Loucy (cell line): Measurements from ENCODE around the gene CDYL2.

Experiments used
- H2AFZ ChIP-seq: fragments of 200-600 bp; sonication (generic); 2 replicates; pipeline ENCODE4 v1.6.0; 2016; ENCODE audit warnings: antibody characterized with exemption, mild to moderate bottlenecking, low read length, moderate library complexity
- H3F3A ChIP-seq: fragments of 200-600 bp; 2 replicates; pipeline ENCODE4 v1.6.0; 2016; ENCODE audit warnings: antibody characterized with exemption, low read depth, mild to moderate bottlenecking
- H3K27me3 ChIP-seq: fragments of 200-600 bp; sonication (generic); 2 replicates; pipeline ENCODE4 v1.6.1; 2014; ENCODE audit warnings: low read length, mild to moderate bottlenecking; ENCODE audit not compliant: insufficient read depth, poor library complexity, severe bottlenecking
- H3K36me3 ChIP-seq: fragments of 200-600 bp; sonication (generic); 2 replicates; pipeline ENCODE4 v1.6.1; 2016; ENCODE audit warnings: low read length; ENCODE audit not compliant: insufficient read depth
- H3K4me1 ChIP-seq: fragments of 200-600 bp; sonication (generic); 2 replicates; pipeline ENCODE4 v1.5.1; 2014; ENCODE audit warnings: low read length, mild to moderate bottlenecking; ENCODE audit not compliant: insufficient read depth, poor library complexity, severe bottlenecking
- H3K4me2 ChIP-seq: fragments of 200-600 bp; sonication (generic); 2 replicates; pipeline ENCODE4 v1.6.0; 2014; ENCODE audit warnings: antibody characterized with exemption, low read length, low read depth, mild to moderate bottlenecking; ENCODE audit not compliant: poor library complexity, severe bottlenecking
- H3K4me3 ChIP-seq: fragments of 200-600 bp; sonication (generic); 2 replicates; pipeline ENCODE4 v1.5.1; 2014; ENCODE audit warnings: low read length, mild to moderate bottlenecking, mixed read lengths; ENCODE audit not compliant: poor library complexity, severe bottlenecking
- H3K79me2 ChIP-seq: fragments of 200-600 bp; sonication (generic); 2 replicates; pipeline ENCODE4 v1.6.1; 2014; ENCODE audit warnings: low read length; ENCODE audit not compliant: insufficient read depth
- H3K9ac ChIP-seq: fragments of 200-600 bp; sonication (generic); 2 replicates; pipeline ENCODE4 v1.6.0; 2014; ENCODE audit warnings: mild to moderate bottlenecking, low read depth, low read length, moderate library complexity; ENCODE audit not compliant: poor library complexity, severe bottlenecking
- H3K9me2 ChIP-seq: fragments of 200-600 bp; sonication (generic); replicated peaks from 2 replicates; pipeline ENCODE4 v1.6.1; 2016; ENCODE audit warnings: low read depth, low read length, mixed read lengths
- H3K9me3 ChIP-seq: fragments of 200-600 bp; sonication (generic); 2 replicates; pipeline ENCODE4 v1.6.1; 2014; ENCODE audit warnings: mild to moderate bottlenecking, antibody characterized with exemption, low read length, low read depth; ENCODE audit not compliant: insufficient read depth
- H4K20me1 ChIP-seq: fragments of 200-600 bp; sonication (generic); 2 replicates; pipeline ENCODE4 v1.6.0; 2014; ENCODE audit warnings: antibody characterized with exemption, low read length, mild to moderate bottlenecking; ENCODE audit not compliant: insufficient read depth, poor library complexity, severe bottlenecking
- EZH2phosphoT487 ChIP-seq: fragments of 200-600 bp; IDR thresholded peaks from 2 replicates; pipeline ENCODE4 v1.6.1; 2018; ENCODE audit warnings: antibody characterized with exemption, mild to moderate bottlenecking, moderate library complexity, borderline replicate concordance
- TF ChIP-seq, protein P1 (sequence below): fragments of 200-600 bp; sonication (generic); conservative IDR thresholded peaks from 2 replicates; pipeline ENCODE4 v1.5.1; 2014; ENCODE audit warnings: mild to moderate bottlenecking, antibody characterized with exemption, low read length

CDYL2 gene

DNA sequence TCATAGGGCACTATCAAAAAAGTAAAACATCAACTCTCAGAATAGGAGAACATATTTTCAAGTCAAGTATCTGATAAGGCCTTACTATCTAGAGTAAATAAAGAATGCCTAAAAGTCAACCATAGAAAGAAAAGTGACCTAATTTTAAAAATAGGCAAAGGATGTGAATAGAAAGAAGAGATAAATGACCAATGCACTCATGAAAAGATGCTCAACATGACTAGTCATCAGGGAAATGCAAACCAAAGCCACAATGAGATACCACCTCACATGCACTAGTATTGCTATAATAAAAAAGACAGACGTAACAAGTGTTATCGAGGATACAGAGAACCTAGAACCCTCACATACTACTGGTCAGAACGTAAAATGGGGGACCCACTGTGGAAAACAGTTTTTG lies 172.8 kb downstream of the CDYL2 start:
- no peak overlapping the region for H3K4me2 ChIP-seq

DNA sequence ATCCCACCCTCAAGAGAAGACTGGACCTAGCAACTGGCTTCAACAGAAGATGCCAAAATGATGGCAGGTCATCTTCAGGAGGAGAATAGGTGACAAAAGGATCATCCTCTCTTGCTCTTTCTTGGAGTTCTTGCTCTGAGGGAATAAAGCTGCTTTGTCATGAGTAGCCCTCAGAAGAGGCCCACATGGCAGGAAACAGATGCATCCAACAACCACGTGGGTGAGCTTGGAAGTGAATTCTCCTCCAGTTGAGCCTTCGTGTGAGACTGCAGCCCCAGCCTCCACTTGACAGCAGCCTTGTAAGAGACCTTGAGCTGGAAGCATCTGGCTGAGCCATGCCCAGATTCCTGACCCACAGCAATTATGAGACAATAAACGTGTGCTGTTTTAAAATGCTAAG lies 176.1 kb downstream of the CDYL2 start:
- H3K79me2 ChIP-seq = peaks cover 5% of the 10 kb centered on the region; the same call in 1 of the 2 replicates
- H3K36me3 ChIP-seq = peaks cover 66% of the 10 kb centered on the region
- TF ChIP-seq EZH2phosphoT487 = no peak
- TF ChIP-seq, protein P1, sequence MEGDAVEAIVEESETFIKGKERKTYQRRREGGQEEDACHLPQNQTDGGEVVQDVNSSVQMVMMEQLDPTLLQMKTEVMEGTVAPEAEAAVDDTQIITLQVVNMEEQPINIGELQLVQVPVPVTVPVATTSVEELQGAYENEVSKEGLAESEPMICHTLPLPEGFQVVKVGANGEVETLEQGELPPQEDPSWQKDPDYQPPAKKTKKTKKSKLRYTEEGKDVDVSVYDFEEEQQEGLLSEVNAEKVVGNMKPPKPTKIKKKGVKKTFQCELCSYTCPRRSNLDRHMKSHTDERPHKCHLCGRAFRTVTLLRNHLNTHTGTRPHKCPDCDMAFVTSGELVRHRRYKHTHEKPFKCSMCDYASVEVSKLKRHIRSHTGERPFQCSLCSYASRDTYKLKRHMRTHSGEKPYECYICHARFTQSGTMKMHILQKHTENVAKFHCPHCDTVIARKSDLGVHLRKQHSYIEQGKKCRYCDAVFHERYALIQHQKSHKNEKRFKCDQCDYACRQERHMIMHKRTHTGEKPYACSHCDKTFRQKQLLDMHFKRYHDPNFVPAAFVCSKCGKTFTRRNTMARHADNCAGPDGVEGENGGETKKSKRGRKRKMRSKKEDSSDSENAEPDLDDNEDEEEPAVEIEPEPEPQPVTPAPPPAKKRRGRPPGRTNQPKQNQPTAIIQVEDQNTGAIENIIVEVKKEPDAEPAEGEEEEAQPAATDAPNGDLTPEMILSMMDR = no peak
- H3K9me3 ChIP-seq = peaks cover 11% of the 10 kb centered on the region; the same call in 1 of the 2 replicates
- H3K9me2 ChIP-seq = no peaks in the 10 kb centered on the region
- no peaks in the 10 kb centered on the region for H3F3A ChIP-seq
- no peak overlapping the region for H2AFZ ChIP-seq
- no peak overlapping the region for H3K4me2 ChIP-seq
- no peak overlapping the region for H3K9ac ChIP-seq
- no peaks in the 10 kb centered on the region for H3K27me3 ChIP-seq
- no peaks in the 10 kb centered on the region for H4K20me1 ChIP-seq
- peaks cover 10% of the 10 kb centered on the region for H3K4me1 ChIP-seq
- H3K4me3 ChIP-seq = no peak overlapping the region

More for the DNA sequence above, 172.8 kb downstream of the CDYL2 start:
- H3K4me1 ChIP-seq = no peaks in the 10 kb centered on the region
- no peak overlapping the region for H3K9ac ChIP-seq
- H3K9me2 ChIP-seq = no peaks in the 10 kb centered on the region
- H3F3A ChIP-seq = no peaks in the 10 kb centered on the region
- H3K36me3 ChIP-seq = peaks cover 55% of the 10 kb centered on the region
- H3K4me3 ChIP-seq = no peak overlapping the region
- H3K79me2 ChIP-seq = peaks cover 16% of the 10 kb centered on the region; the same call in 1 of the 2 replicates
- no peak overlapping the region for H2AFZ ChIP-seq
- peaks cover 11% of the 10 kb centered on the region; the same call in 1 of the 2 replicates for H3K9me3 ChIP-seq
- H3K27me3 ChIP-seq = no peaks in the 10 kb centered on the region
- TF ChIP-seq EZH2phosphoT487 = no peak
- TF ChIP-seq, protein P1 = no peak
- no peaks in the 10 kb centered on the region for H4K20me1 ChIP-seq

DNA sequence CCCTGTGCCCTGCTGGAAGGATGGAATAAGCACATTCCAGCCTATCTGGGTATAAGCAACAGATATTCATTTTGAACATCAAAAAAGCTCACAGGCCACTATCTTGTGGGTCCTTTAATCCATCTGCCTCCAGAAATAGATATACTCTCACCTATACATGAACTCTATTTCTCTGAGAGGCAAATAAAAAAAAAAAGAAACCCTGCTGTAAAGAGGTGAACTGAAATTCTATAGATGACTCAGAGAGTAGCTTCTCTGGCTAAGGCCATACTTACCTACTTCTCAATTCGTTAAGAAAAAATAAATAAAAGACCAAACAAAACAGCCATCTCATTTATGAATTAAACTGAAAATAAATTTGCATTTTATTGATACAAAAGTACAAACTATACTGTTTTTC lies 177.3 kb downstream of the CDYL2 start:
- Histone ChIP-seq H3K27me3 (no peaks in the 10 kb centered on the region), H3K4me2 (no peak overlapping the region), H3K9me3 (peaks cover 11% of the 10 kb centered on the region; the same call in 1 of the 2 replicates), H4K20me1 (no peaks in the 10 kb centered on the region), H3K4me1 (peaks cover 16% of the 10 kb centered on the region), H3K9ac (no peak overlapping the region), H3K9me2 (no peaks in the 10 kb centered on the region), H3K4me3 (no peak overlapping the region), H2AFZ (no peak overlapping the region), H3K79me2 (peaks cover 3% of the 10 kb centered on the region; the same call in 1 of the 2 replicates), H3K36me3 (peaks cover 62% of the 10 kb centered on the region), H3F3A (no peaks in the 10 kb centered on the region)
- TF ChIP-seq, protein P1 = no peak
- TF ChIP-seq EZH2phosphoT487 = no peak
